A549 (cell line): Measurements from ENCODE around the gene TCERG1L. TPM values are rescaled to one million over a fixed set of nuclear protein-coding genes. Genes with fewer than 3 reads are reported as not detected.

Experiments used
- ATAC-seq, 2 experiments: fragments of 200-7000 bp in 1 of 2; fragments of >200 bp in 1 of 2; cut with Nextera tagmentation in 1 of 2; cut with Tn5 transposase in 1 of 2; 3 replicates each; pipeline versions ENCODE4 v1.8.0 to v1.9.1; 2018 to 2020; ENCODE audit warnings: mild to moderate bottlenecking in 1 of 2, moderate library complexity in 1 of 2
- CTCF ChIA-PET: fragments of 300-600 bp; sonication (Branson Sonifier 250); formaldehyde crosslinking; extraction: SDS; loops from one replicate; lab custom pipeline; 2021; ENCODE audit warnings: antibody characterized with exemption, inconsistent platforms; lab: Yijun Ruan, JAX
- POLR2A ChIA-PET: fragments of 350-600 bp; formaldehyde crosslinking; extraction: SDS; loops from one replicate; lab custom pipeline; 2021; ENCODE audit warnings: antibody characterized with exemption, inconsistent platforms; lab: Yijun Ruan, JAX
- DNase-seq, 2 experiments: peaks; one replicate each; pipeline versions ENCODE4 v3.0.0 to v3.0.0-alpha.2; 2011 to 2016; ENCODE audit warnings: low read depth in 1 of 2, low spot score in 1 of 2
- FAIRE-seq: peaks from 2 replicates; lab custom pipeline; 2011; peaks lifted over from hg19 to GRCh38; lab: Jason Lieb, UNC
- H3K27ac ChIP-seq, 2 experiments: fragments of >200 bp; sonication (Bioruptor Twin); formaldehyde crosslinking; 3 replicates each; pipeline ENCODE4 v1.5.1; 2016 to 2017
- H3K4me1 ChIP-seq: fragments of >200 bp; sonication (Bioruptor Twin); formaldehyde crosslinking; 3 replicates; pipeline ENCODE4 v1.6.1; 2016
- H3K4me2 ChIP-seq: fragments of >200 bp; sonication (Bioruptor Twin); formaldehyde crosslinking; 3 replicates; pipeline ENCODE4 v1.6.1; 2016
- H3K4me3 ChIP-seq: fragments of >200 bp; sonication (Bioruptor Twin); formaldehyde crosslinking; 3 replicates; pipeline ENCODE4 v1.5.1; 2016
- H3K9me3 ChIP-seq: fragments of >200 bp; sonication (Bioruptor Twin); formaldehyde crosslinking; 3 replicates; pipeline ENCODE4 v1.6.1; 2016
- CBX2 ChIP-seq: fragments of 200-600 bp; sonication (generic); IDR thresholded peaks from 2 replicates; pipeline ENCODE4 v1.6.1; 2016; ENCODE audit warnings: low read depth, mild to moderate bottlenecking, borderline replicate concordance
- CEBPB ChIP-seq, 2 experiments: fragments of >200 bp in 1 of 2; sonication (Bioruptor Twin) in 1 of 2; formaldehyde crosslinking in 1 of 2; IDR thresholded peaks; 2 replicates each; pipeline ENCODE4 v1.6.1; 2012 to 2016
- EHF ChIP-seq: fragments of 250-450 bp; sonication (Bioruptor Pico); IDR thresholded peaks from 2 replicates; pipeline ENCODE4 v1.5.0; 2020; ENCODE audit warnings: mild to moderate bottlenecking
- EHMT2 ChIP-seq: fragments of 200-600 bp; sonication (generic); IDR thresholded peaks from 2 replicates; pipeline ENCODE4 v1.6.1; 2016; ENCODE audit warnings: antibody characterized with exemption, low read depth, mild to moderate bottlenecking, moderate library complexity
- ESRRA ChIP-seq: fragments of 150-350 bp; IDR thresholded peaks from 2 replicates; pipeline ENCODE4 v1.6.1; 2014; ENCODE audit warnings: mild to moderate bottlenecking, low read length, borderline replicate concordance
- FOSB ChIP-seq: fragments of 250-450 bp; sonication (Bioruptor Pico); IDR thresholded peaks from 2 replicates; pipeline ENCODE4 v1.5.0; 2020; ENCODE audit warnings: mild to moderate bottlenecking, moderate library complexity
- FOSL2 ChIP-seq, 2 experiments: fragments of 450-650 bp in 1 of 2; fragments of >200 bp in 1 of 2; sonication (Bioruptor Twin) in 1 of 2; formaldehyde crosslinking; IDR thresholded peaks; 2 replicates each; pipeline versions ENCODE4 v1.5.0 to v1.6.1; 2016 to 2020; ENCODE audit warnings: mild to moderate bottlenecking in 1 of 2, moderate library complexity in 1 of 2
- FOXS1 ChIP-seq: fragments of 250-450 bp; sonication (Bioruptor Pico); IDR thresholded peaks from 2 replicates; pipeline ENCODE4 v1.5.0; 2020; ENCODE audit warnings: mild to moderate bottlenecking, moderate library complexity
- HDAC2 ChIP-seq: fragments of 200-600 bp; sonication (generic); IDR thresholded peaks from 2 replicates; pipeline ENCODE4 v1.6.1; 2016
- HOXB5 ChIP-seq: fragments of 250-450 bp; sonication (Bioruptor Pico); IDR thresholded peaks from 2 replicates; pipeline ENCODE4 v1.5.0; 2020; ENCODE audit warnings: mild to moderate bottlenecking, moderate library complexity
- JUNB ChIP-seq: fragments of >200 bp; sonication (Bioruptor Twin); formaldehyde crosslinking; IDR thresholded peaks from 2 replicates; pipeline ENCODE4 v1.6.1; 2016
- KDM1A ChIP-seq: fragments of 200-600 bp; sonication (generic); IDR thresholded peaks from 2 replicates; pipeline ENCODE4 v1.6.1; 2016; ENCODE audit warnings: low read depth, mild to moderate bottlenecking
- MAZ ChIP-seq: fragments of 150-350 bp; IDR thresholded peaks from 2 replicates; pipeline ENCODE4 v1.6.1; 2014; ENCODE audit warnings: antibody characterized with exemption, low read depth, low read length, borderline replicate concordance
- NPAS2 ChIP-seq: fragments of 250-450 bp; sonication (Bioruptor Pico); IDR thresholded peaks from 2 replicates; pipeline ENCODE4 v1.8.0; 2022; ENCODE audit warnings: mild to moderate bottlenecking, moderate library complexity, borderline replicate concordance
- PHF8 ChIP-seq: fragments of 200-600 bp; sonication (generic); IDR thresholded peaks from 2 replicates; pipeline ENCODE4 v1.6.1; 2016; ENCODE audit warnings: low read depth, mild to moderate bottlenecking, antibody characterized with exemption, moderate library complexity, borderline replicate concordance
- RCOR1 ChIP-seq: fragments of 150-350 bp; IDR thresholded peaks from 2 replicates; pipeline ENCODE4 v1.6.1; 2014; ENCODE audit warnings: antibody characterized with exemption, low read length, low read depth
- RNF2 ChIP-seq: fragments of 200-600 bp; sonication (generic); IDR thresholded peaks from 2 replicates; pipeline ENCODE4 v1.6.1; 2016; ENCODE audit warnings: low read depth, mild to moderate bottlenecking, antibody characterized with exemption, moderate library complexity, borderline replicate concordance
- TP53 ChIP-seq: fragments of 250-450 bp; sonication (Bioruptor Pico); IDR thresholded peaks from 2 replicates; pipeline ENCODE4 v1.5.0; 2021; ENCODE audit warnings: mild to moderate bottlenecking, moderate library complexity
- ZC3H11A ChIP-seq: fragments of 450-650 bp; IDR thresholded peaks from 2 replicates; pipeline ENCODE4 v1.6.1; 2014; ENCODE audit warnings: antibody characterized with exemption, mild to moderate bottlenecking
- ZFP36 ChIP-seq: fragments of 450-650 bp; IDR thresholded peaks from 2 replicates; pipeline ENCODE4 v1.6.1; 2014; ENCODE audit warnings: borderline replicate concordance; ENCODE audit not compliant: partially characterized antibody
- ZNF302 ChIP-seq: fragments of 250-450 bp; sonication (Bioruptor Pico); IDR thresholded peaks from 2 replicates; pipeline ENCODE4 v1.9.0; 2021; ENCODE audit warnings: inconsistent platforms, mild to moderate bottlenecking, moderate library complexity
- ZSCAN20 ChIP-seq: fragments of 250-450 bp; sonication (Bioruptor Pico); IDR thresholded peaks from 2 replicates; pipeline ENCODE4 v1.8.0; 2022; ENCODE audit warnings: mild to moderate bottlenecking, moderate library complexity
- WGBS: methylation state at CpG from one replicate; pipeline ENCODE4 v1.1.6; 2017; ENCODE audit errors: missing lambda C conversion rate; 5-methylcytosine and 5-hydroxymethylcytosine counted together
- polyA plus RNA-seq, 4 experiments: library from polyadenylated mRNA; depleted of rRNA in 3 of 4; stranded (reverse); fragments of >200 nt; fragmentation: RNase III in 1 of 4; extraction: RNeasy Plus Mini Kit Qiagen cat#74134 plus additional on column Dnase treatment in 1 of 4; gene quantifications; 2 replicates in 3 of 4; 3 replicates in 1 of 4; pipeline ENCODE4 v1.2.3, GENCODE V29; 2011 to 2017
- TF ChIP-seq, protein P1 (sequence below): IDR thresholded peaks from 2 replicates; pipeline ENCODE4 v1.6.1; 2012
- TF ChIP-seq, protein P2 (sequence below): fragments of 200-600 bp; sonication (generic); IDR thresholded peaks from 2 replicates; pipeline ENCODE4 v1.6.1; 2016; ENCODE audit warnings: antibody characterized with exemption, mild to moderate bottlenecking, moderate library complexity
- TF ChIP-seq, protein P3 (sequence below): IDR thresholded peaks from 2 replicates; pipeline ENCODE4 v1.6.1; 2012; ENCODE audit warnings: low read depth, borderline replicate concordance
- TF ChIP-seq, protein P4 (sequence below): IDR thresholded peaks from 2 replicates; pipeline ENCODE4 v1.6.1; 2012
- TF ChIP-seq, protein P5 (sequence below): fragments of >200 bp; sonication (Bioruptor Twin); formaldehyde crosslinking; IDR thresholded peaks from 2 replicates; pipeline ENCODE4 v1.6.1; 2016

The TCERG1L gene
- polyA plus RNA-seq, 2 of the 4 experiments (the other 2 are of a cell fraction) = not detected

DNA sequence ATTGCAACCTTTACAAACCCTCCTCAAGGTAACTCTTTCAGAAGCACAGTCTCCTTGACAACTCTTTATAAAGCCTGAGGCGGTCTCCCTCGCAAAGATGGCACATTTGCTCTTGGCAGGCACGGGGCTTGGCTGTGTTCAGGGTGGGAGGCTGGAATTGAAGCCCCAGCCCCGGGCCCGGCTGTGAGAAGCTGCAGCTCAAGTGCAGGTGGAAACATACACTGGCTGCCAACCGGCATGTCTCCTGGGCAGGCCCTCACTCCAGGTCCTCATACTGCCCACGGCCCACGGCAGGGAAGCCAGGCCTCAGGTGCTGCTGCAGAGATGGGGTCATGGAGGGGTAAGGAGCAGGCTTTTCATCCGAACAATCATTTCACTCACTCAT lies 194.5 kb downstream of the TCERG1L start:
- no peaks in the 10 kb centered on the region for H3K9me3 ChIP-seq
- H3K4me3 ChIP-seq = no peak overlapping the region
- TF ChIP-seq NPAS2 (CRISPR knock-in tag) = no peak
- no peak for TF ChIP-seq RCOR1
- no peak for TF ChIP-seq ESRRA
- no peak for TF ChIP-seq CEBPB (IDR thresholded peaks at IDR 0.05)
- no peak for TF ChIP-seq FOSB (CRISPR knock-in tag)
- TF ChIP-seq HDAC2 = no peak
- no peak for TF ChIP-seq ZNF302 (CRISPR knock-in tag)
- TF ChIP-seq ZC3H11A = no peak
- TF ChIP-seq, protein P1, sequence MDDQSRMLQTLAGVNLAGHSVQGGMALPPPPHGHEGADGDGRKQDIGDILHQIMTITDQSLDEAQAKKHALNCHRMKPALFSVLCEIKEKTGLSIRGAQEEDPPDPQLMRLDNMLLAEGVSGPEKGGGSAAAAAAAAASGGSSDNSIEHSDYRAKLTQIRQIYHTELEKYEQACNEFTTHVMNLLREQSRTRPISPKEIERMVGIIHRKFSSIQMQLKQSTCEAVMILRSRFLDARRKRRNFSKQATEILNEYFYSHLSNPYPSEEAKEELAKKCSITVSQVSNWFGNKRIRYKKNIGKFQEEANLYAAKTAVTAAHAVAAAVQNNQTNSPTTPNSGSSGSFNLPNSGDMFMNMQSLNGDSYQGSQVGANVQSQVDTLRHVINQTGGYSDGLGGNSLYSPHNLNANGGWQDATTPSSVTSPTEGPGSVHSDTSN = no peak
- TF ChIP-seq CBX2 = no peak
- TF ChIP-seq KDM1A = no peak
- FAIRE-seq = no peak
- H3K4me1 ChIP-seq = no peaks in the 10 kb centered on the region
- ChIA-PET CTCF (no interaction called here), POLR2A (no interaction called here)
- WGBS = 34% methylated on average over 9 of the region's 9 CpGs
- H3K27ac ChIP-seq = no peak overlapping the region
- no peak for ATAC-seq
- DNase-seq = no peak
- no peak overlapping the region for H3K4me2 ChIP-seq

DNA sequence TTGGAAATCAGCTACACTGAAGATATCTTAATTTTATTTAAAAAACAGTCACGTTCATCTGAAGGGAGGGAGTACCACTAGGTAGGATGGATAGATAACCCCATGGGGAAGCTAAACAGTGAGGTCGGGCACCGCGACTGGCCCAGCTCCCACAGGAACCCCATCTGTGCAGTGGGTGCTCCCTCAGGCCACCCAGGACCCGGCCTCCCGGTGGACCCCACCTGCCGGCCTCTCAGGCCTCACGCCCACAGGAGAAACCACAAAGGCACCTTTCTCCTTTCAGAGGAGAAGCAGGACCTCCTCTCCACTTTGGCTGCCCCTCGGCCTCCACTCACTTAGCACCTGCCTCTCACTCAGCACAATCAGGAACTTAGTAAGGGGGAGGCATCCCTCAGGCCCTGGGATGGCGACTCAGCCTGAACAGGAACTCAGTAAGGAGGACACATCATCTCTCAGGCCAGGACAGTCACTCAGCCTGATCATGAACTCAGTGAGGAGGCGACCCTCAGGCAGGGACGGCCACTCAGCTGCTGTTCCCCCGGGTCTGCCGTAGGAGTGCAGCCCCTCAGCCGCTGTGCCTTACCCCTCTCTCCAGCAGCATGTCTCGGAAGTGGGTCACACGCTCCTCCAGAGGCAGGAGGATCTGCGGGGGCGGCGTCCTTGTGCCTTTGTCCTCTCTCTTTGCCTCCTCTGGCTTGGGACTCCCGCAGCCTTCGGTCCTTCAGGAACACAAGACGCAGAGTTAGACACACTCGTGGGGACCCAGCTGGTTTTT lies 195.1 kb downstream of the TCERG1L start:
- Histone ChIP-seq H3K4me1 (no peaks in the 10 kb centered on the region), H3K4me2 (no peak overlapping the region)
- WGBS = 39% methylated on average over 19 of the region's 24 CpGs
- ATAC-seq = no peak
- no peak for DNase-seq
- POLR2A ChIA-PET = no interaction called here
- no peak for TF ChIP-seq HOXB5 (CRISPR knock-in tag)
- TF ChIP-seq ZSCAN20 (CRISPR knock-in tag) = no peak
- TF ChIP-seq, protein P2, sequence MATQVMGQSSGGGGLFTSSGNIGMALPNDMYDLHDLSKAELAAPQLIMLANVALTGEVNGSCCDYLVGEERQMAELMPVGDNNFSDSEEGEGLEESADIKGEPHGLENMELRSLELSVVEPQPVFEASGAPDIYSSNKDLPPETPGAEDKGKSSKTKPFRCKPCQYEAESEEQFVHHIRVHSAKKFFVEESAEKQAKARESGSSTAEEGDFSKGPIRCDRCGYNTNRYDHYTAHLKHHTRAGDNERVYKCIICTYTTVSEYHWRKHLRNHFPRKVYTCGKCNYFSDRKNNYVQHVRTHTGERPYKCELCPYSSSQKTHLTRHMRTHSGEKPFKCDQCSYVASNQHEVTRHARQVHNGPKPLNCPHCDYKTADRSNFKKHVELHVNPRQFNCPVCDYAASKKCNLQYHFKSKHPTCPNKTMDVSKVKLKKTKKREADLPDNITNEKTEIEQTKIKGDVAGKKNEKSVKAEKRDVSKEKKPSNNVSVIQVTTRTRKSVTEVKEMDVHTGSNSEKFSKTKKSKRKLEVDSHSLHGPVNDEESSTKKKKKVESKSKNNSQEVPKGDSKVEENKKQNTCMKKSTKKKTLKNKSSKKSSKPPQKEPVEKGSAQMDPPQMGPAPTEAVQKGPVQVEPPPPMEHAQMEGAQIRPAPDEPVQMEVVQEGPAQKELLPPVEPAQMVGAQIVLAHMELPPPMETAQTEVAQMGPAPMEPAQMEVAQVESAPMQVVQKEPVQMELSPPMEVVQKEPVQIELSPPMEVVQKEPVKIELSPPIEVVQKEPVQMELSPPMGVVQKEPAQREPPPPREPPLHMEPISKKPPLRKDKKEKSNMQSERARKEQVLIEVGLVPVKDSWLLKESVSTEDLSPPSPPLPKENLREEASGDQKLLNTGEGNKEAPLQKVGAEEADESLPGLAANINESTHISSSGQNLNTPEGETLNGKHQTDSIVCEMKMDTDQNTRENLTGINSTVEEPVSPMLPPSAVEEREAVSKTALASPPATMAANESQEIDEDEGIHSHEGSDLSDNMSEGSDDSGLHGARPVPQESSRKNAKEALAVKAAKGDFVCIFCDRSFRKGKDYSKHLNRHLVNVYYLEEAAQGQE = no peak
- TF ChIP-seq EHMT2 = no peak
- TF ChIP-seq HDAC2 = no peak
- TF ChIP-seq ZFP36 = no peak
- no peak for TF ChIP-seq FOXS1
- TF ChIP-seq TP53 = no peak
- no peak for TF ChIP-seq RCOR1
- no peak for TF ChIP-seq KDM1A
- TF ChIP-seq MAZ = no peak
- TF ChIP-seq, all 56 proteins: peak for 0
- no peak overlapping the region for H3K27ac ChIP-seq
- no peaks in the 10 kb centered on the region for H3K9me3 ChIP-seq
- CTCF ChIA-PET = no interaction called here
- no peak overlapping the region for H3K4me3 ChIP-seq
- FAIRE-seq = no peak

DNA sequence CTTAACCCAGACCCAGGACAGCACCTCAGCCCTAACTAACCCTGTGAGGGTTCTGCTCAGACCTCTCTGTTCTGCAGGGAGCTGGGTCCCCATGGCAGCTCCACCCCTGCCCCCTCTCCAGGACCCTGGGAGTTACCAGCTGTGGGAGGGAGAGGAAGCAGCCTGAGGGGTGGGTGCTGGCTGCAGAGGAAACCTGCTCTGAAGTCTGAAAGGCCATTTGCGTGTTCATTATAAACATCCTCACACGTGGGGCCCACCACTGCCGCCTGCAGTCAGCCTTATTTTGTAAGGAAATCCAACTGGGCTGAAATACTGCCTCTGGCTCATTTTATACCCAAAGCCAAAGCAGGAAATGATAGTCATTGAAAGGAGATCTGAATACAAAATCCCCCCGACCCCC lies 195.7 kb downstream of the TCERG1L start:
- no peak for FAIRE-seq
- H3K4me1 ChIP-seq = no peaks in the 10 kb centered on the region
- no peaks in the 10 kb centered on the region for H3K9me3 ChIP-seq
- DNase-seq = no peak
- ChIA-PET POLR2A (no interaction called here), CTCF (no interaction called here)
- WGBS = 47% methylated on average over 4 of the region's 4 CpGs
- no peak overlapping the region for H3K27ac ChIP-seq
- no peak overlapping the region for H3K4me3 ChIP-seq
- TF ChIP-seq, protein P3, sequence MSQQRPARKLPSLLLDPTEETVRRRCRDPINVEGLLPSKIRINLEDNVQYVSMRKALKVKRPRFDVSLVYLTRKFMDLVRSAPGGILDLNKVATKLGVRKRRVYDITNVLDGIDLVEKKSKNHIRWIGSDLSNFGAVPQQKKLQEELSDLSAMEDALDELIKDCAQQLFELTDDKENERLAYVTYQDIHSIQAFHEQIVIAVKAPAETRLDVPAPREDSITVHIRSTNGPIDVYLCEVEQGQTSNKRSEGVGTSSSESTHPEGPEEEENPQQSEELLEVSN = no peak
- TF ChIP-seq EHMT2 (no peak), EHF (CRISPR knock-in tag) (no peak), JUNB (no peak), HDAC2 (no peak), RCOR1 (no peak), RNF2 (no peak), PHF8 (no peak), FOSL2 (IDR thresholded peaks at IDR 0.05) (no peak), FOSL2 (CRISPR knock-in tag; IDR thresholded peaks at IDR 0.05) (no peak)
- TF ChIP-seq, protein P4, sequence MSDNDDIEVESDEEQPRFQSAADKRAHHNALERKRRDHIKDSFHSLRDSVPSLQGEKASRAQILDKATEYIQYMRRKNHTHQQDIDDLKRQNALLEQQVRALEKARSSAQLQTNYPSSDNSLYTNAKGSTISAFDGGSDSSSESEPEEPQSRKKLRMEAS = no peak
- TF ChIP-seq, protein P5, sequence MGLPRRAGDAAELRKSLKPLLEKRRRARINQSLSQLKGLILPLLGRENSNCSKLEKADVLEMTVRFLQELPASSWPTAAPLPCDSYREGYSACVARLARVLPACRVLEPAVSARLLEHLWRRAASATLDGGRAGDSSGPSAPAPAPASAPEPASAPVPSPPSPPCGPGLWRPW = no peak
- no peak overlapping the region for H3K4me2 ChIP-seq
- no peak for ATAC-seq
